Astrocyte (in vitro differentiated cells and primary cell): ENCODE data around the gene PKD1. TPM values are rescaled to one million over a fixed set of nuclear protein-coding genes. Genes with fewer than 3 reads are reported as not detected.

Experiments
- DNase-seq: peaks from one replicate; pipeline ENCODE4 v3.0.0-alpha.2; 2010; ENCODE audit warnings: low read depth
- FAIRE-seq: peaks from 2 replicates; lab custom pipeline; 2011; peaks lifted over from hg19 to GRCh38; lab: Jason Lieb, UNC
- H2AFZ ChIP-seq: 2 replicates; pipeline ENCODE4 v1.6.0; 2012; ENCODE audit warnings: low read depth, low read length, inconsistent platforms
- H3K27ac ChIP-seq: 2 replicates; pipeline ENCODE4 v1.5.1; 2011; ENCODE audit warnings: low read depth, low read length, inconsistent platforms
- H3K27me3 ChIP-seq: 2 replicates; pipeline ENCODE4 v1.6.0; 2011; ENCODE audit warnings: low read length, inconsistent platforms; ENCODE audit not compliant: insufficient read depth
- H3K36me3 ChIP-seq: 2 replicates; pipeline ENCODE4 v1.5.1; 2011; ENCODE audit warnings: low read length, inconsistent platforms; ENCODE audit not compliant: insufficient read depth
- H3K4me1 ChIP-seq: 2 replicates; pipeline ENCODE4 v1.5.1; 2011; ENCODE audit warnings: low read length, inconsistent platforms; ENCODE audit not compliant: insufficient read depth
- H3K4me2 ChIP-seq: 2 replicates; pipeline ENCODE4 v1.6.0; 2012; ENCODE audit warnings: low read length, inconsistent platforms
- H3K4me3 ChIP-seq: 2 replicates; pipeline ENCODE4 v1.5.1; 2011; ENCODE audit warnings: low read depth, mild to moderate bottlenecking, low read length, inconsistent platforms; ENCODE audit not compliant: insufficient read depth
- H3K79me2 ChIP-seq: 2 replicates; pipeline ENCODE4 v1.6.0; 2012; ENCODE audit warnings: mild to moderate bottlenecking, low read length, inconsistent platforms; ENCODE audit not compliant: insufficient read depth
- H3K9ac ChIP-seq: 2 replicates; pipeline ENCODE4 v1.6.0; 2012; ENCODE audit warnings: mild to moderate bottlenecking, low read length, inconsistent platforms
- H3K9me3 ChIP-seq: 2 replicates; pipeline ENCODE4 v1.5.1; 2012; ENCODE audit warnings: low read depth, mild to moderate bottlenecking, low read length, inconsistent platforms; ENCODE audit not compliant: insufficient read depth
- H4K20me1 ChIP-seq: 2 replicates; pipeline ENCODE4 v1.6.0; 2012; ENCODE audit warnings: low read length, inconsistent platforms; ENCODE audit not compliant: insufficient read depth
- H3K27ac Mint-ChIP-seq: one replicate; pipeline ENCODE4 v1.8.0; 2021; ENCODE audit warnings: mild to moderate bottlenecking, mixed read lengths; ENCODE audit not compliant: unreplicated experiment
- H3K27me3 Mint-ChIP-seq: one replicate; pipeline ENCODE4 v1.8.0; 2021; ENCODE audit warnings: low read depth, mixed read lengths; ENCODE audit not compliant: unreplicated experiment
- H3K36me3 Mint-ChIP-seq: one replicate; pipeline ENCODE4 v1.8.0; 2021; ENCODE audit warnings: low read depth, mixed read lengths; ENCODE audit not compliant: unreplicated experiment
- H3K4me1 Mint-ChIP-seq: one replicate; pipeline ENCODE4 v1.8.0; 2021; ENCODE audit warnings: low read depth, mixed read lengths; ENCODE audit not compliant: unreplicated experiment
- H3K4me3 Mint-ChIP-seq: one replicate; pipeline ENCODE4 v1.8.0; 2021; ENCODE audit warnings: mild to moderate bottlenecking, moderate library complexity, mixed read lengths; ENCODE audit not compliant: unreplicated experiment
- H3K9me3 Mint-ChIP-seq: one replicate; pipeline ENCODE4 v1.8.0; 2021; ENCODE audit warnings: mild to moderate bottlenecking, mixed read lengths; ENCODE audit not compliant: unreplicated experiment
- EZH2 ChIP-seq: IDR thresholded peaks from 2 replicates; pipeline ENCODE4 v1.6.1; 2012; ENCODE audit warnings: mild to moderate bottlenecking, low read length, inconsistent platforms; ENCODE audit not compliant: insufficient read depth
- total RNA-seq: library from RNA; stranded (reverse); gene quantifications from 2 replicates; pipeline ENCODE4 v1.2.1, GENCODE V29; 2021
- TF ChIP-seq, protein P1 (sequence below): IDR thresholded peaks from 2 replicates; pipeline ENCODE4 v1.5.1; 2011; ENCODE audit warnings: low read depth, mild to moderate bottlenecking, inconsistent platforms, low read length, moderate library complexity; ENCODE audit not compliant: insufficient read depth

PKD1 gene
- total RNA-seq, 1 donor from 2014 or later, result 112 TPM

DNA sequence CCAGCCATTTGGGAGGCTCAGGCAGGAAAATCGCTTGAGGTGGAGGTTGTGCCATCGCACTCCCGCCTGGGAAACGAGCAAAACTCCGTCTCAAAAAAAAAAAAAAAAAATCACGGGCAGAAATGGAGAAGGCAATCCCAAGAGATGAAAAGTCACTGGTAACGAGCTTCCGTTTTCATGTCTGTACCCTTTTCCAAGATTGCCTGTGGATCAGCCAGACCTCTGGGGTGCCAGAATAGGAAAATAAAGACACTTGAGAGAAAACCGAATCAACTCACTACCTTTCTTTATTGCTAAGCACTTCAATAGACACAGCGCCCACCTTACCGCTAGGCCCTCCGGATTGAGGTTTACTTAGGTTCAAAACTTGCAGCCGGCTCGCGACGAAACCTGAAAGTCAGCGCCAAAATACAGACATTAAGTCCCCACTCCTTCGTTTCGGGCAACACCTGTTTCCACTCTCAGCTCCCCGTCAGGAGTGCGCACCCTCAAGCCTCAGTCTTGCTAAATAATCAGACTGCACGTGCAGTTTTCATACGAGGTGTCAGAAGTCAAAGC, 18.9 kb upstream of the PKD1 start:
- Mint-ChIP-seq H3K4me1 (peaks cover 33% of the 10 kb centered on the region), H3K4me3 (peak overlapping the region; percentile 94), H3K27ac (peak overlapping the region; percentile 82), H3K36me3 (peaks cover 13% of the 10 kb centered on the region), H3K9me3 (no peaks in the 10 kb centered on the region), H3K27me3 (no peaks in the 10 kb centered on the region)
- DNase-seq, result no peak
- Histone ChIP-seq H3K4me1 (peaks cover 77% of the 10 kb centered on the region), H3K27me3 (no peaks in the 10 kb centered on the region), H3K9me3 (no peaks in the 10 kb centered on the region), H2AFZ (no peak overlapping the region), H3K4me2 (peak overlapping the region; percentile 100), H3K27ac (peak overlapping the region; percentile 66), H4K20me1 (peaks cover 92% of the 10 kb centered on the region), H3K79me2 (peaks cover 79% of the 10 kb centered on the region), H3K4me3 (peak overlapping the region; percentile 94), H3K9ac (peak overlapping the region; percentile 96), H3K36me3 (peaks cover 7% of the 10 kb centered on the region)
- TF ChIP-seq, protein P1, sequence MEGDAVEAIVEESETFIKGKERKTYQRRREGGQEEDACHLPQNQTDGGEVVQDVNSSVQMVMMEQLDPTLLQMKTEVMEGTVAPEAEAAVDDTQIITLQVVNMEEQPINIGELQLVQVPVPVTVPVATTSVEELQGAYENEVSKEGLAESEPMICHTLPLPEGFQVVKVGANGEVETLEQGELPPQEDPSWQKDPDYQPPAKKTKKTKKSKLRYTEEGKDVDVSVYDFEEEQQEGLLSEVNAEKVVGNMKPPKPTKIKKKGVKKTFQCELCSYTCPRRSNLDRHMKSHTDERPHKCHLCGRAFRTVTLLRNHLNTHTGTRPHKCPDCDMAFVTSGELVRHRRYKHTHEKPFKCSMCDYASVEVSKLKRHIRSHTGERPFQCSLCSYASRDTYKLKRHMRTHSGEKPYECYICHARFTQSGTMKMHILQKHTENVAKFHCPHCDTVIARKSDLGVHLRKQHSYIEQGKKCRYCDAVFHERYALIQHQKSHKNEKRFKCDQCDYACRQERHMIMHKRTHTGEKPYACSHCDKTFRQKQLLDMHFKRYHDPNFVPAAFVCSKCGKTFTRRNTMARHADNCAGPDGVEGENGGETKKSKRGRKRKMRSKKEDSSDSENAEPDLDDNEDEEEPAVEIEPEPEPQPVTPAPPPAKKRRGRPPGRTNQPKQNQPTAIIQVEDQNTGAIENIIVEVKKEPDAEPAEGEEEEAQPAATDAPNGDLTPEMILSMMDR, result no peak
- no peak for TF ChIP-seq EZH2
- FAIRE-seq, result no peak

DNA sequence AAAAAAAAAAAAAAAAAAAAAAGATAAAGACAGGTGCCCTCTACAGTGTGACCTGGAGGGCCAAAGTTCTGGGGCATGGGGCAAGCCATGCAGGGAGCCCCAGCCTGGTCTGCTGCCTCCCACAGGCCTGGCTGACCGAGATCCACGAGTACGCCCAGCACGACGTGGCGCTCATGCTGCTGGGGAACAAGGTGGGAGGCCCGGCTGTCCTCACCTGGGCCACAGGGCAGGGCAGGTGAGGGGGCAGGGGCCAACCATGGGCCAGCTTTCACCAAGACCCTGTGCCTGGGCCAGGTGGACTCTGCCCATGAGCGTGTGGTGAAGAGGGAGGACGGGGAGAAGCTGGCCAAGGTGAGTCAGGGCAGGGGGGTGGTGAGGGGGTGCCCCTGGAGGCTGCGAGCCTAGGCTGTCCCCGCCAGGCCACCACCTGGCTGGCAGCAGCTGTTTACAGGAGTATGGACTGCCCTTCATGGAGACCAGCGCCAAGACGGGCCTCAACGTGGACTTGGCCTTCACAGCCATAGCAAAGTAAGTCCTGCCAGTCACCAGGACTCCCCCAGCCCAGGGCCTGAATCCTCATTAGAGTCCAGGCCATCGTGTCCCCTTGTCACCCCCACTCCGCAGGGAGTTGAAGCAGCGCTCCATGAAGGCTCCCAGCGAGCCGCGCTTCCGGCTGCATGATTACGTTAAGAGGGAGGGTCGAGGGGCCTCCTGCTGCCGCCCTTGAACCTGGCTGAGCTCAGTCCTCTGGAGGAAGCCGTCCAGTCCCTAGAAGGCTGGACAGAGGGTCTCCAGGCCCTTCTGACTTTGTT, 17.2 kb upstream of the PKD1 start:
- DNase-seq (no peak), FAIRE-seq (no peak)
- peaks cover 27% of the 10 kb centered on the region for H3K4me1 Mint-ChIP-seq
- Histone ChIP-seq H4K20me1 (peaks cover 87% of the 10 kb centered on the region), H3K36me3 (peaks cover 7% of the 10 kb centered on the region), H3K4me1 (peaks cover 72% of the 10 kb centered on the region), H3K27ac (peak overlapping the region; percentile 22), H3K9me3 (no peaks in the 10 kb centered on the region), H2AFZ (no peak overlapping the region), H3K9ac (peak overlapping the region; percentile 96), H3K27me3 (no peaks in the 10 kb centered on the region), H3K4me3 (peak overlapping the region; percentile 94), H3K4me2 (peak overlapping the region; percentile 100), H3K79me2 (peaks cover 62% of the 10 kb centered on the region)
- peaks cover 13% of the 10 kb centered on the region for H3K36me3 Mint-ChIP-seq
- H3K27me3 Mint-ChIP-seq, result no peaks in the 10 kb centered on the region
- TF ChIP-seq, protein P1, result no peak
- TF ChIP-seq EZH2, result no peak
- H3K4me3 Mint-ChIP-seq, result peak overlapping the region; percentile 94
- no peaks in the 10 kb centered on the region for H3K9me3 Mint-ChIP-seq
- H3K27ac Mint-ChIP-seq, result peak overlapping the region; percentile 81
